Measurements from ENCODE around the gene KIAA1614.

Gene KIAA1614

DNA sequence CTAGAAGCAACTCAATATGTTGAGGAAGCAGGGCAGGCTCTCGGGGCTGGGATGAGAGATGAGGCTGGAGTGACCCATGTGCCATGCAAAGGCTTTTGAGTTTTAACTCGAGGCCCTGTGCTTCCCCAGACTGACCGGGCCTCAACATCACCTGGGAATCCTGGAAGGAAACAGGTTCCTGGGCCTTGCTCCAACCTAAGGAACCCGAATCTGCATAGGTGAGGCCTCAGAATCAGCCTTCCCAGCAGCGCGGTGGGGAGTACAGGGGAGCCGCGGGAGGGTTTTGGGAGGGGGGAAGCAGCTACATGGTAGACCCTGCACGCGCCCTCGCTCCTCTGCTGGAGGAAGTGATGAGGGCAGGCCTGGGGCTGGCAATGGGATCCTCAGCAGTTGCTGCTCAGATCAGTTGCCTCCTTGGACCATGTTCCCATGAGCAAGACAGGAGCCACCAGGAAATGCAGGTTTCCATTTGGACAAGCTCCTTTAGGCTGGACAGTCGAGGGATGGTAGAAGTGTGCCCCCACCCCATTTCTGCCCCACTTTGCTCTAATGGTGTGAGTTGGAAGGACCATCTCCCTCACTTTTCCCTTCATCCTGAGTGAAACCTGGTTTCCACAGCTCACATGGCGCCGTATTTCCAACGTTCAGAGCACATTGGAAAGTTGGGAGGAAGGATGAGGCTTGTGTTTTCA, 4.5 kb upstream of the KIAA1614 start:
- no peak for DNase-seq (ENCODE audit: low spot score)

DNA sequence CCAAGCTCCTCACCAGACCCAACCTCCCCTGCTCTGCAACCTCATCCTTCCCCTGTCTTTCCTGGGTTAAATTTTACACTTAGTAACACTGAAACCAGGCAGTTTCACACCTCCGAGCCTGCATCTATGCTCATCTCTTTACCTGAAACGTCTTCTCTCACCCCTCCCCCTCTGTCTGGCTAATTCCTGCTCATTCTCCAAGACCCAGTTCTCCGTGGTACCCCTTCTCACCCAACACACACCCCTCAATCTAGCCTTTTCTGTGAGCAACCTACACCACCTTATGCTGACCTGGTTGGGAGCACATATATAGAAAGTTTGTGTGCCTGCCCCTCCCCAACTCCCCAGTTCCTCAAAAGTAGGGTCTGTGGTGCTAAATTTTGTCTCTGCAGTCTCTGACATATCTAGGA, 3.7 kb upstream of the KIAA1614 start:
- no peak for DNase-seq (ENCODE audit: low spot score)

DNA sequence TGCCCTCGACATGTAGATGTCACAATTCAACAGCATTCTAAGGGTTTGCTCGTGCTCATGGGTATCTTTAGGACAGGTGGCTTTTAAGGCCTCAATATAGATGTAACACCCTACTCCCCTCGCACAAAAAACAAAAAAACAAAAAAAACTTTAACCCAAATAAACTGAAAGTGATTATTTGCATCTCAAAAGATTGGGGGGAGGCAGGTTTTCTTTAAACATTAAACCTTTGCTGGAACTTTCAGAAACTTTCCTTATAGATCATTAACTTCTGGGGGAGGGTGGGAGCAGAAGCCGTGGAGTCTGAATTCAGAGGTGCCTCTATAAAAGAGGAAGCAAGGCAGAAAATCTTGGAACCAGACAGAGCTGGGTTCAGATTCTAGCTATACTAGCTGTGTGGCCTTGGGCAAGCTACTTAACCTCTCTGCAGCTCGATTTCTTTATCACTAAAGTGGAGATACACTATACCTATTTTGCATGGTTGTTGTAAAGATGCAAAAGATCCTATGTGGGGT, 3.2 kb upstream of the KIAA1614 start:
- DNase-seq (ENCODE audit: low spot score), result no peak

- no peak for DNase-seq (ENCODE audit: low spot score)
Observed at GRCh38 chr1:180911640-180912191, 981 bp upstream of the KIAA1614 start.

GRCh38 chr1:180912211-180912800, 391 bp upstream of the KIAA1614 start:
- DNase-seq (ENCODE audit: low spot score), result no peak

GRCh38 chr1:180915426-180915965, 2.8 kb downstream of the KIAA1614 start:
- DNase-seq (ENCODE audit: low spot score), result no peak

DNA sequence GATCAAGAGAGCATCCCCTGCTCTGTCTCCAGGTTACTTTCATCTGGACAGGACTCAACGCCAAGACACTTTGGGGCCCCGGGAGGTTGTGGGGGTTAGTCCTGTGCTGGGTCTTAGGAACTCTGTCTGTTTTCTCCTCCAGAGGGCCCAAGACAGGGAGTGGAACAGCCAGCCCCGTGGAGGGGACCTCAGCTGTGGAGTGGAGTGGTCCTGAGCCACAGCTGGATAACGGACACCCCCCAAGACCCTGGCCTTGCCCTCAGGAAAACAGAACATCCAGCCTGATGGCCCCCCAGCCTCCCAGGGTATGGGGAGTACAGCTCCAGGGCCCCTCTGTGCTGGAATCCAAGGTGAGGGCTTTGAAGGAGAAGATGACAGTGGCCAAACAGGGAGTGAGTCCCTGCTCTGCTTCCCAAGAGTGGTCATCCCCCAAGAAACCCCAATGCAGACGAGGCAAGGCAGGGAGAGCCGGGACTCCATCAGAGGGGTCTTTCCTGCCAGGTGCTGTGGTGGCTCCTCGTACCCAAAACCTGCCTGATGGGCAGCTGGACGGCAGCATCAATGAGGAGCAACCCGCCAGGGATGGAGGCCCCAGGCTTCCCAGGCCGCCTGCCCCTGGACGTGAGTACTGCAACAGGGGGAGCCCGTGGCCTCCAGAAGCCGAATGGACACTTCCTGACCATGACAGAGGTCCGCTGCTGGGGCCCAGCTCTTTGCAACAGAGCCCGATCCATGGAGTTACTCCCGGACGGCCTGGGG, 3.5 kb downstream of the KIAA1614 start:
- DNase-seq (ENCODE audit: low spot score), result no peak

- no peak for DNase-seq (ENCODE audit: low spot score)
Observed at GRCh38 chr1:180916771-180917170, 4.1 kb downstream of the KIAA1614 start.

DNA sequence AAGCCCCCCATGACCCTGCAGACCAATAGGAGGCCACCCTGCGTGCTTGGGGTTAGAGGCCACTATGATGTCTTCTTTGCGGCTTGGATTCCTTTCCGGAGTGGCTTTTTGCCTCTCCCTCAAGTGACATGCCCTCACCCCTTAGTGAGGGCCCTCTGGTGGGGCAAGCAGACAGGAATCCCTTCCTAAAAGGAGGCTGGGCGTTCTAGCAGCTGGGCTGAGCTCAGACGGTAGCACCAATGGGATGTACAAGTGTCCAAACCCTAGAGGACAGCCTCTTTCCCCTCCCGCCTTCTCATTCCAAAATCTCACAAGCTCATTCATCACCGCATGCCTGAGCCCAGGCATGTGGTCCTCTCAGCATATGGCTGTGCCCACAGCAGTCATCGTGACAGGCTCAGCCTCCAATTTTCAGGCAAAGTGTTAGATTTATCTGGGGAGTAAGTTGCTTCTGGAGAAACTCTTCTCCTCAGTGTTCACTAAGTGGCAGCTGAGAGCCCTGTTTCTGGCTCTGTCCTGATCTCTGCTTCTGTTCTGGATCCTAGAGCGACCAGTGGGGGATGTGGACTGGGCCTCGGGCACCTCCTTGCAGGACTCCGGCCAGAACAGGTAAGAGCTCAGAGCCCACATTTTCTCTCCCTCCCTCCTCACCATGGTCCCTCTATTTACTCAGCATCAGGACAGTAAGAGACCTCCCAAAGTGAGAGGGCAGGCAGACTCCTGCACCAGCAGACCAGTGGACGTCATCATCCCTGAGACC, 4.8 kb downstream of the KIAA1614 start:
- DNase-seq (ENCODE audit: low spot score), result no peak

DNA sequence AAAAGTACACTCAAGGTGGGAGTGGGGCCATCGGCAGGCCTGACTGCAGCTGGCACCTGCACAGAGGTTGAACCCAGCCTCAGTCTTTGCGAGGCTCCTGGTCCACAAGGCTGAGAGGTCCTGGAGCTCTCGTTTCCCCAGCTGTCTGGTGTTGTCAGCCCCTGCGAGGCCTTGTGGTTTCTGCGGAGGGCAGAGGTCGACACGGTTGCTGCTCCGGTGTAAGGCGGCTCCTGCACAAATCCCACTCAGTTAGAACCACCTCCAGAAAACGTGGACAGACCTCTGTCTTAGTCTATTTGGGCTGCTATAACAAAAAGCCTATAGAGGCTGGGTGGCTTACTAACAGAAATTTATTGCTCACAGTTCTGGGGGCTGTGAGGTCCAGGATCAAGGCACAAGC, 5.8 kb downstream of the KIAA1614 start:
- no peak for DNase-seq (ENCODE audit: low spot score)

DNA sequence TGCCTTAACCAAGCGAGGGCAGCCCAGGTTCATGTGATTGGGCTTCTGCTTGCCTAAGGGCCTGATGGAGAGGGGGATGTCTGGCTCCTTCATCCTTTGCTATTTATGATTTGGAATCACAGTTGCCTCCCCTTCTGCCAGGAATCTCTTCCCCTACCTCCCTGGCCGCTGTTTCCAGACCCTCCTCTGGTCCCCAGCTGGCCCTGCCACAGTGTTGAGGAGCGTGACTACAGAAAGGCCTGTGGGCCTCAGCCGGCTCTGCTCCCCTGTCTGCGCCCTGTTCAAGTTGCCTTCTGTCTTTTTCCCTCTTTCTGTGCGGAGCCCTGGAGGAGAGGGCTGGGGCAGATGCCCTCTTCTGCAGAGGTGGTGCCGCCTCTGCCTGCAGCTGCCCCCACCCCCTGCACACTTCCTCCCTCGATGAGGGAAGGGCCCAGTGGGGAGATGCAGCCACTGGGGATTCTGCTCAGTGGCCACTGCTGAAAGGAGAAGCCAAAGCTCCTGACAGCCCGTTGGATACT, 6.5 kb downstream of the KIAA1614 start:
- DNase-seq (ENCODE audit: low spot score), result no peak

- DNase-seq (ENCODE audit: low spot score), result no peak
Observed at GRCh38 chr1:180920193-180920592, 7.5 kb downstream of the KIAA1614 start.

DNA sequence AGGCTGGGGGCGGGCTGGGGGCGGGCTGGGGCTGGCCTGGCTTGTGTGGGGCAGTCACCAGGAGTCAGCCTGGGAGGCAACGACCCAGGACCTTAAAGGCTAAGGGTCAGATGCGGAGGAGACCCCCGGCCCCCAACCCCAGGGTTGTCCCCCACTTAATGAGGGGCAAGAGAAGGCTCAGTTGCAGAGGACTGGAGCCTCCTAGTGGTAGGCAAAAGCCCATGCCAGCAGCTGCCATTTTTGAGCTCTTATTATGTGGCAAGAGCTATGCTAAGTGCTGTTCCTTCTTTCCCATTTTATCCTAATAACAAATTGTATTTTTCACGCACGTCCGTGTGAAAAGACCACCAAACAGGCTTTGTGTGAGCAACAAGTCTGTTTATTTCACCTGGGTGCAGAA, 8.0 kb downstream of the KIAA1614 start:
- no peak for DNase-seq (ENCODE audit: low spot score)

DNA sequence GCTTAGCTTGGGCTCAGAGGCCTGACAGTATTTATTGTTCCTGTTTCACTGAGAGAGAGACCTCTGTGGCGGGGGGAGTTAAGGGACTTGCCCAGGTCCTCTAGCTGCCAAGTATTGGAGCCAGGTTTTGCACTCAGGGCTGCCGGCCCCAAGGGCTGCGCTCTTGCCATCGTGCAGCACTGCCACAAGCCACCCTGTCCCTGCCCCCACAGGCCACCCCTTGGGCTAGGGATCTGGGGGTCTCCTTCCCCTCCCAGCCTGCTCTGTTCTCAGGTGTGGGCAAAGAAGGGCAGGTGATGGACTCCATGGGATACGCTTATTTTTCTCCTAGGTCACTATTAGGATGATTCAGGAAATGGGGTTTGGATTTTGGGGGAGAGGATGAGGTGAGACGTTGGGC, 8.7 kb downstream of the KIAA1614 start:
- DNase-seq (ENCODE audit: low spot score), result no peak

GRCh38 chr1:180921891-180922630, 9.4 kb downstream of the KIAA1614 start:
- DNase-seq (ENCODE audit: low spot score), result no peak

DNA sequence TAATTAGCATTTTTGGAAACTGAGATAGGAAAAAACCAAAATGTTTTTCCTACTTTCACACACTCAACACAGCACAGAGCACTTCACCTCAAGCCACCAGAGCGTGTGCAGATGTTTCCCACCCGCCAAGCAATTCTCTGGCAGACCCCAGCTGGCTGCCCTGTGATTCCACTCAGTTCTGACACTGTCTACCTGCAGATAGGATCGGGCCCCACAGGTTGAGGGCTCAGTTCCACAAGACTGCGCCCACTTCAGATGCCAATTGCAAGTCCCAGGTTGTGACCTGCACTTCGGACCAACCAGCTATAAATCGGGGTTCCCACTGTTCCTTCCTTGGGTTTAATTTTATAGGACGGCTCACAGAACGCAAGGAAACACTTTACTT, 9.9 kb downstream of the KIAA1614 start:
- no peak for DNase-seq (ENCODE audit: low spot score)

- no peak for DNase-seq (ENCODE audit: low spot score)
Observed at GRCh38 chr1:180923021-180923841, 10.5 kb downstream of the KIAA1614 start.

DNA sequence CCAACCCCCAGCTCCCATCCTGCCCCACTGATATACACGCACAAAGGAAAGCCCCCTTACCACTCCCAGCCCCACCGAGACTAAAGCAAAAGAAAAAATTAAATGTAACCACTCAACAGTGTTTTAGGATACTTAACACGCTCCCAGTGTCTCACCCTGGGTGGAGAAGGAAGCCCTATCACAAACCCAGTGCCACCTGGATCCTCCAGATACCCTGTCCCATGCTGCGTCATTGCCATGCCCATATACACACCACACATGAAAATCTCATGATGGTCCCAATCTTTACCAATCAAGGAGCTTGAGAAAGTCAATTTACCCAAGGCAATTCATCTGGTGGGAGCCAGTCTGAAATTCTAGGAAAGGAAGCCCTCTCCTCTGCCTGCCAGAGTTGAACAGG, 11.2 kb downstream of the KIAA1614 start:
- no peak for DNase-seq (ENCODE audit: low spot score)

DNA sequence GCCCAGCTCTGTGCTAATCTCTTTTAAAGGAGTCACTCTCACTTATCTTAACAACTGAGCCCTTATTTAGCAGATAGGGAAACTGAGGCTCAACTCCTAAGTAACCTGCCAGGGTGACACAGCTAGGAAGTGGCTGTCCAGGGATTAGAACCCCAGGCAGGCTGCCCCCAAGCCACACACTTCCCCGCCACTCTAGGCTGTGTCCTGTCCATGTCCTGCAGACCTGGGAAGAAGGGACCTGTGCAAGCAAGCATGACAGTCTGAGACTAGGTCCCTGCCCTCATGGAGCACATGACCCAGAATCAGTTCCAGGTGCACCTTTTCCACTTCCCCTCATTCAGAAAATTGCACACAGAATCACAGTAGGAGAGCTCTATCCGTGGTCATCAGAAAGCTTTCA, 12.2 kb downstream of the KIAA1614 start:
- DNase-seq (ENCODE audit: low spot score), result no peak

DNA sequence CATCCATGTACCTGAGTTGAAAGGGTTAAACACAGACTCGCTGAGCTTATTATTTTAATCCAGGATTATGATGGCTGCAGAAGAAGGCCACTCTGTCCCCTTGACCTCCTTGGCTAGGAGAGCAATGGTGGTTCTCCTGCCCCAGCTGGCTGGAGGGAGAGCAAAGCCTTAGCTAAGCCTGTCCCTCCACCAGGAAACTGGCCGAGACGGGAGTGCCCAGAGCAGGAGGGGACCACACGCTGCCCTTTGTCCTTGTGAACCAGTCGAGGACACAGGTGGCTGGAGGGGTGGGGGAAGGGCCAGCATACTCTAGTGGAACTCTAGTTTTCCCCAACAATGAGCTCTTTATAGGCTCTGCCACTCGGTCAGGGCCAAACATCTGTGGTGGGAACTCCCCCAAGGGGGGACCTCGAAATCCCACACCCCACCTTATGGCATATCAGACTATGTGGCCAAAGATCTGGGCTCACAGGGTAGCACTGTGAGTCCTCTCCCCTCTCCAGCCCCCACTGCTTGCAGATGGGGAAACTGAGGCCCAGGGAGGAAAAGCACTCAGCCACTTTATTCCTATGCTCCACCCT, 12.9 kb downstream of the KIAA1614 start:
- no peak for DNase-seq (ENCODE audit: low spot score)
